Measurements from ENCODE around the gene RNF34.

GRCh38 chr12:121399391-121400331 is at the start of gene RNF34:
- TF ChIP-seq CCDC6 (CRISPR knock-in tag; IDR thresholded peaks at IDR 0.05) (peak; percentile 46; the same call in 1 of the 2 replicates), POLR2AphosphoS2 (IDR thresholded peaks at IDR 0.05; ENCODE audit: low read depth, low read length) (no peak), ZNF597 (CRISPR knock-in tag; IDR thresholded peaks at IDR 0.05) (no peak), SIN3A (IDR thresholded peaks at IDR 0.05; ENCODE audit: borderline replicate concordance, low read depth, low read length) (peak; percentile 80; the same call in 1 of the 2 replicates), CTCF (CRISPR knock-in tag; IDR thresholded peaks at IDR 0.05) (peak; percentile 24; the same call in 1 of the 2 replicates), FOSL2 (CRISPR knock-in tag; IDR thresholded peaks at IDR 0.05) (peak; percentile 55), ZHX1 (CRISPR knock-in tag; IDR thresholded peaks at IDR 0.05; ENCODE audit: low read depth) (no peak), REST (IDR thresholded peaks at IDR 0.05; ENCODE audit: borderline replicate concordance in 1 of 2, low read depth in 1 of 2, low read length in 2 of 2) (peak in 1 of 2 experiments; percentile 67; a peak in 2 of 4 replicates), ATF2 (CRISPR knock-in tag; IDR thresholded peaks at IDR 0.05) (0 out of 2 replicates have a peak, but pooled peaks have one; percentile 66), ZFX (CRISPR knock-in tag; IDR thresholded peaks at IDR 0.05; ENCODE audit: low read depth) (peak; percentile 88)
